ENCODE measurements around the gene FOCAD.

The FOCAD gene

DNA sequence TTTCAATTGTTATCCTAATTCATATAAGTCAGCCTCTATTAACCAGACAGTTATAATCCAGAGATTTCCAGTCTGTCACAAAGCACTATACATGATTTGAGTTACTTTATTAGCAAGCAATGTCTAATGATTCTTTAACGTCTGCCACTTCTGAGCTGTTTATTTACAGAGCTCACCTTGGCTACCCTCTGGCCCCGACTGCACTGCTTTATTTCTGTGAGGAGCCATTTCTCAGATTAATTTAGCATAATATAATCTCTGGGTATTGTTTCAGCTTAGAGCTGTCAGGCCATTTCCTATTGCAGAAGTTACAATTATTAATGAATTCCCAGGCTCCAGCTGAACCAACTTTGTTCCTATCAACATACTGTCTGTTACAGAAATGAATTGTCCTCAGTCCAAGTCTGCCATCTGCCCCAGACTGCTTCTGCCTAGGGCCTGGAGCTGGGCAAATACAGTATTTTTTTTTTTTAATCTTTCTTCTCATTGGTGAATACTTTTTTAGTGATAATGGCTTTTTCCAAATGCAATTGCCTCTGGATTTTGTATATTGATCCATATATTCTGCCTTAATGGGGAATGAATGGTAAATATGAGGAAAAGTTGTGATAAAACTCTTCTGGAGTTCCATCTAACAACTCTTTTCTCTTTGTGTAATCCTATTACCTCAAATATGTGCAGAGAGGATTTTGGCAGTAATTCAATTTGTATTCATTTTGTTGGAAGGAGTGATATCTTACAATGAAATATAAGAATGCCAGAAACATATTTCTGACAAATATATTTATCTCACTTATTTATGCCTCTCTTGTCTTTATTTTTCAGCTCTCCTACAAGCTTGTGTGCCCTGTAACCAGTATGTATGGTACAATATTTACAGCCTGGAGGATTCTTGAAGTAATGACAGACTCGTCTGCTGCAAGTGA, 104.7 kb downstream of the FOCAD start:
- TF ChIP-seq, protein P1, sequence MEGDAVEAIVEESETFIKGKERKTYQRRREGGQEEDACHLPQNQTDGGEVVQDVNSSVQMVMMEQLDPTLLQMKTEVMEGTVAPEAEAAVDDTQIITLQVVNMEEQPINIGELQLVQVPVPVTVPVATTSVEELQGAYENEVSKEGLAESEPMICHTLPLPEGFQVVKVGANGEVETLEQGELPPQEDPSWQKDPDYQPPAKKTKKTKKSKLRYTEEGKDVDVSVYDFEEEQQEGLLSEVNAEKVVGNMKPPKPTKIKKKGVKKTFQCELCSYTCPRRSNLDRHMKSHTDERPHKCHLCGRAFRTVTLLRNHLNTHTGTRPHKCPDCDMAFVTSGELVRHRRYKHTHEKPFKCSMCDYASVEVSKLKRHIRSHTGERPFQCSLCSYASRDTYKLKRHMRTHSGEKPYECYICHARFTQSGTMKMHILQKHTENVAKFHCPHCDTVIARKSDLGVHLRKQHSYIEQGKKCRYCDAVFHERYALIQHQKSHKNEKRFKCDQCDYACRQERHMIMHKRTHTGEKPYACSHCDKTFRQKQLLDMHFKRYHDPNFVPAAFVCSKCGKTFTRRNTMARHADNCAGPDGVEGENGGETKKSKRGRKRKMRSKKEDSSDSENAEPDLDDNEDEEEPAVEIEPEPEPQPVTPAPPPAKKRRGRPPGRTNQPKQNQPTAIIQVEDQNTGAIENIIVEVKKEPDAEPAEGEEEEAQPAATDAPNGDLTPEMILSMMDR (IDR thresholded peaks at IDR 0.05): no peak
- Mint-ChIP-seq H3K4me1 (peaks cover 3% of the 10 kb centered on the region), H3K36me3 (ENCODE audit: low read depth) (peaks cover 56% of the 10 kb centered on the region), H3K4me3 (no peak overlapping the region), H3K9me3 (no peaks in the 10 kb centered on the region), H3K27ac (no peak overlapping the region), H3K27me3 (ENCODE audit: low read depth, poor library complexity) (no peaks in the 10 kb centered on the region)
- DNase-seq: no peak

DNA sequence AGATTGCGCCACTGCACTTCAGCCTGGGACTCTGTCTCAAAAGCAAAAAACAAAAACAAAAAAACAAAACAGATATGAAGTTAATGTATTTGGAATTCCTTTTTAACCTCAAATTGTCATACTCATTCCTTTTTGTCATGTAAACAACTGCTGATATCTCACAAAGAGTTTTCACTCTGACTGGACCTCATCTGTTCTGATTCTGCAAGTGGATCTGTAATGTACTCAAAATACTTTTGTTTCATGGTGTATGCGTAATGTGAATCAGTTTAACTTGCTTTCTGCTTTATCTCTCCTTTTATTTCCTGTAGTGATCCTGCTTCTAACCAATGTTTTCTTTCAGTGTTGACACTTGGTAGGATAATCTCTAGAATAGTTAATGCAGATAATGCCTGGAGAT, 106.7 kb downstream of the FOCAD start:
- no peak overlapping the region for H3K27ac Mint-ChIP-seq
- TF ChIP-seq, protein P1 (IDR thresholded peaks at IDR 0.05): no peak
- H3K9me3 Mint-ChIP-seq: peaks cover 8% of the 10 kb centered on the region
- H3K4me3 Mint-ChIP-seq: no peak overlapping the region
- H3K36me3 Mint-ChIP-seq (ENCODE audit: low read depth): peaks cover 61% of the 10 kb centered on the region
- H3K4me1 Mint-ChIP-seq: peaks cover 3% of the 10 kb centered on the region
- DNase-seq: no peak
- H3K27me3 Mint-ChIP-seq (ENCODE audit: low read depth, poor library complexity): no peaks in the 10 kb centered on the region

DNA sequence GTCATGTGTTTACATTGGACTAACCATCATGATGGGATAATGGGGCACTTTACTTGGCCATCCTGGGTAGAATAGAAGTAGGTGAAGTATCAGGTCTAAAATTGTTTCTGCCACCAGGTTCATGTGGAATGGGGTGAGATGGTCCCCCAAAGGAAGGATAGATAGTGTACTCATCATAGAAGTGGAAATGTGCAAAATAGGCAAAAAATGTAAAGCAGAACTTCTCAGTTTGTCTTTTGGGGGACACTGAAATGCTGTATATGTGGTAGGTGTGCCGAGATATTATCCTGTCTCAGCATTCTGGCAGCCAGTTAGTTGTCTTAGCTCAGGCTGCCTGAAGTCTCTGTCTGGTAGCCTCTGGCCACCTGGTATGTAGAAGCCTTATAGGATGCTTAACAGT, 107.6 kb downstream of the FOCAD start:
- no peak overlapping the region for H3K27ac Mint-ChIP-seq

GRCh38 chr9:20804489-20805250, 120.6 kb downstream of the FOCAD start:
- Mint-ChIP-seq H3K4me1 (peaks cover 21% of the 10 kb centered on the region), H3K9me3 (peaks cover under 1% of the 10 kb centered on the region), H3K36me3 (ENCODE audit: low read depth) (peaks cover 20% of the 10 kb centered on the region)

More for the DNA sequence above, 107.6 kb downstream of the FOCAD start:
- peaks cover 67% of the 10 kb centered on the region for H3K36me3 Mint-ChIP-seq (ENCODE audit: low read depth)
- no peak overlapping the region for H3K4me3 Mint-ChIP-seq
- TF ChIP-seq, protein P1 (IDR thresholded peaks at IDR 0.05): no peak
- H3K4me1 Mint-ChIP-seq: peaks cover 3% of the 10 kb centered on the region
- peaks cover 13% of the 10 kb centered on the region for H3K9me3 Mint-ChIP-seq
- no peaks in the 10 kb centered on the region for H3K27me3 Mint-ChIP-seq (ENCODE audit: low read depth, poor library complexity)
- DNase-seq: no peak

DNA sequence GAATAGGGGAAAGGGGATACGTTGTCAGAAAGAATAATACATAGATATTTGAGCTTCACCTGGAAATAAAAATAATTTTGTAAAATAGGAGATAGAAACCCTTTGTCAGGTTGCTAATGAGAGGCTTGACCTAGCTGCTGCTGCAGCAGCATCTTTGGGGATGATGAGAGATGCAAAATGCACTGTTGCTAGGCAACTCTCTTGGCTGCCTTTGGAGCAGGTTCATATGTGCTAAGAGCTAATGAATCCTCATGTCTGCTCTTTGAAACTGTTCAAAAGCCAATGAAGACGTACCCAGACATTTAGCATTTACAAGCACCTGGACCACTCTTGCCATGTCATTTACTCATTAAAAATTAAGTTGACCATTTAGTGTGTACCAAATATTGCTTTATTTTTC, 121.7 kb downstream of the FOCAD start:
- no peak overlapping the region for H3K4me3 Mint-ChIP-seq
- H3K27me3 Mint-ChIP-seq (ENCODE audit: low read depth, poor library complexity): no peaks in the 10 kb centered on the region
- H3K27ac Mint-ChIP-seq: no peak overlapping the region
- peaks cover 11% of the 10 kb centered on the region for H3K36me3 Mint-ChIP-seq (ENCODE audit: low read depth)
- TF ChIP-seq, protein P1 (IDR thresholded peaks at IDR 0.05): no peak
- DNase-seq: no peak
- peaks cover 21% of the 10 kb centered on the region for H3K4me1 Mint-ChIP-seq
- no peaks in the 10 kb centered on the region for H3K9me3 Mint-ChIP-seq

More at GRCh38 chr9:20804489-20805250, 120.6 kb downstream of the FOCAD start:
- H3K27ac Mint-ChIP-seq: no peak overlapping the region
- no peaks in the 10 kb centered on the region for H3K27me3 Mint-ChIP-seq (ENCODE audit: low read depth, poor library complexity)
- H3K4me3 Mint-ChIP-seq: no peak overlapping the region
- no peak for DNase-seq
- TF ChIP-seq, protein P1 (IDR thresholded peaks at IDR 0.05): no peak

Data from nephron progenitor cell (in vitro differentiated cells).